ENCODE results near the gene CAMSAP3.

CAMSAP3 gene

GRCh38 chr19:7650148-7650547, 54.5 kb downstream of the CAMSAP3 start:
- DNase-seq (ENCODE audit: low read depth) = no peak

GRCh38 chr19:7652061-7652641, 56.5 kb downstream of the CAMSAP3 start:
- peak; percentile 67 for DNase-seq (ENCODE audit: low read depth)

GRCh38 chr19:7654401-7654800, 58.7 kb downstream of the CAMSAP3 start:
- no peak for DNase-seq (ENCODE audit: low read depth)

GRCh38 chr19:7655581-7655980, 59.9 kb downstream of the CAMSAP3 start:
- no peak for DNase-seq (ENCODE audit: low read depth)

GRCh38 chr19:7657131-7657751, 61.6 kb downstream of the CAMSAP3 start:
- no peak for DNase-seq (ENCODE audit: low read depth)

- no peak for DNase-seq (ENCODE audit: low read depth)
These were observed 62.6 kb downstream of the CAMSAP3 start for GRCh38 chr19:7658219-7658686.

GRCh38 chr19:7661744-7662538, 66.3 kb downstream of the CAMSAP3 start:
- no peak for DNase-seq (ENCODE audit: low read depth)

- no peak for DNase-seq (ENCODE audit: low read depth)
These were observed 67.0 kb downstream of the CAMSAP3 start for GRCh38 chr19:7662657-7663056.

GRCh38 chr19:7663706-7664105, 68.0 kb downstream of the CAMSAP3 start:
- no peak for DNase-seq (ENCODE audit: low read depth)

GRCh38 chr19:7665076-7665475, 69.4 kb downstream of the CAMSAP3 start:
- DNase-seq (ENCODE audit: low read depth) = peak; percentile 82

Data from fibroblast of the conjunctiva (primary cell).